Subcutaneous adipose tissue (tissue), 4 donors: Measurements from ENCODE around the gene CCT8. TPM values are rescaled to one million over a fixed set of nuclear protein-coding genes. Genes with fewer than 3 reads are reported as not detected.

Experiments used
- total RNA-seq, 4 donors: library from RNA; depleted of rRNA; stranded (reverse); fragments of >200 nt; gene quantifications; one replicate each; pipeline ENCODE4 v1.1.0, GENCODE V29; 2016
- TF ChIP-seq, protein P1 (sequence below): fragments of 450-650 bp; IDR thresholded peaks from one replicate; pipeline ENCODE4 v1.5.1; 2016; ENCODE audit warnings: low read depth, mild to moderate bottlenecking, control low read depth, antibody characterized with exemption, moderate library complexity

Gene CCT8
- total RNA-seq, 4 donors from 2014 or later, result 69.1 to 135 (median 102) TPM

DNA sequence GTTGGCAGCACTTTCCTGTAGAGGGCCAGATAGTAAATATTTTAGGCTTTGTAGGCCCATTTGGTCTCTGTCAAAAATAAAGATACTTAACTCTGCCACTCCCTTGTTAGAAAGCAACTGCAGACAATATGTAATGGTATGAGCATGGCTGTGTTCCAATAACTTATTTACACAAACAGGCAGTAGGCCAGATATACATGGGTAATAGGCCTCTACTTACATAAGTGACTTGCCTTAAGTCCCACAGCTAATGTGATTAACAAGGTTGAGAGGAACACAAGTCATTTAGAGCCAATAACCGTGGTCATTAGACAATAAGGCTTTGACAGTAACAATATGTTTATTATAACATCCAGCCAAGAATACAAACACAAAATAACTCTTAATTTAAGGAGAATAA lies 17.4 kb downstream of the CCT8 start:
- TF ChIP-seq, protein P1, sequence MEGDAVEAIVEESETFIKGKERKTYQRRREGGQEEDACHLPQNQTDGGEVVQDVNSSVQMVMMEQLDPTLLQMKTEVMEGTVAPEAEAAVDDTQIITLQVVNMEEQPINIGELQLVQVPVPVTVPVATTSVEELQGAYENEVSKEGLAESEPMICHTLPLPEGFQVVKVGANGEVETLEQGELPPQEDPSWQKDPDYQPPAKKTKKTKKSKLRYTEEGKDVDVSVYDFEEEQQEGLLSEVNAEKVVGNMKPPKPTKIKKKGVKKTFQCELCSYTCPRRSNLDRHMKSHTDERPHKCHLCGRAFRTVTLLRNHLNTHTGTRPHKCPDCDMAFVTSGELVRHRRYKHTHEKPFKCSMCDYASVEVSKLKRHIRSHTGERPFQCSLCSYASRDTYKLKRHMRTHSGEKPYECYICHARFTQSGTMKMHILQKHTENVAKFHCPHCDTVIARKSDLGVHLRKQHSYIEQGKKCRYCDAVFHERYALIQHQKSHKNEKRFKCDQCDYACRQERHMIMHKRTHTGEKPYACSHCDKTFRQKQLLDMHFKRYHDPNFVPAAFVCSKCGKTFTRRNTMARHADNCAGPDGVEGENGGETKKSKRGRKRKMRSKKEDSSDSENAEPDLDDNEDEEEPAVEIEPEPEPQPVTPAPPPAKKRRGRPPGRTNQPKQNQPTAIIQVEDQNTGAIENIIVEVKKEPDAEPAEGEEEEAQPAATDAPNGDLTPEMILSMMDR, result no peak

DNA sequence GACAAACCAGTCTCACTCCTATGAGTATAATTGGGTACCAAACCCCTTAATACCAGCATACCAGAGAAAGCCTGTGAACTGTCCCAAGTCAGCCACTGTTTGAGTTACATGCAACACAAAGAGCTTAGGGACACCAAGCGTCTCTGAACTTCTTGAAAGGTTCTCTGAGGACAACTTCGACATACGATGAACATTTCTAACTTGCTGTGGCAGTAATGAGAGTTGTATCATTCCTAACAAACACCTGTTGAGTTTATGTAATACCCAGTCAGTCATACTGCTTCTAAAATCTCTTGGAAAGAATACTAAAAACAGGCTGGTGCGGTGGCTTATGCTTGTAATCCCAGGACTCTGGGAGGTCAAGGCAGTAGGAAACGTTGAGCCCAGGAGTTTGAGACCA lies 18.4 kb downstream of the CCT8 start:
- TF ChIP-seq, protein P1, result no peak

DNA sequence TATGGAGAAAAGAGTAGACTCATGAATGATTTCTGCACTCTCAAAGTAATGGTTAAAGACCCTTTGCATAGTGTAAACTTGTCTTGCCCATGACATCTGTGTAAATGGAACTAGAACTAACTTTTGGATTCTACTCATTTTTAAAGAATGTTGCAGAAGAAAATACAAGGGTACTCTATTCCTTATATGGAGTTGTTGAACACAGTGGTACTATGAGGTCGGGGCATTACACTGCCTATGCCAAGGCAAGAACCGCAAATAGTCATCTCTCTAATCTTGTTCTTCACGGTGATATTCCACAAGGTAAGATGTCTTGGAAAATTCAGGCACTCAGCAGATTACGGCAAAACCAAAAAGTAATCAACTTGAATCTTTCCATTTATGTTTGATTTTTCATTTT lies 19.8 kb downstream of the CCT8 start:
- TF ChIP-seq, protein P1, result no peak

DNA sequence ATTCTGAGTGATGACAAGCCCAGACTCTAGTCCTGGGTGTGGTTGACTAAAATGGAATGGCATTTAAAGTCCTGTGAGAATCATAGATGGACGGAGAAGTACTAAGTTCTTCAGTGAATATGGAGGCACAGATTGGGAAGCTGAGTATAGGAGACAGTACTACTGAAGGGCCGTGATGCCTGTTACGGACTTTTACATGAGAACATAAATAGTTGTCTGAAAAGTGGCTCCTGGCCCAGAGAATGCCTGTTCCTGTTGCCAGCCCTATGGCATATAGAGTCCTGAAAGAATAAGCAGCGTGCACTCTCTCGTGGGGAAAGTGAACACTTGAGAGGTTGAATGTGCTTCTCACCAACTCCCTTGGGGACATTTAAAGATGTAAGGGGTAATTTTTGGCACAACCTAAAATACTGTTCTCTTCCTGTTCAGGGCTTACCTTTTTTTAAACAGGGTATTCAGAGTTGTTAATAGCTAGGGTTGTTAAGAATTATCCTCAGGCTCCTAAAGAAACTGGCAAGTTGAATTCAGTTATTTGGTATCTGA lies 20.4 kb downstream of the CCT8 start:
- TF ChIP-seq, protein P1, result no peak

DNA sequence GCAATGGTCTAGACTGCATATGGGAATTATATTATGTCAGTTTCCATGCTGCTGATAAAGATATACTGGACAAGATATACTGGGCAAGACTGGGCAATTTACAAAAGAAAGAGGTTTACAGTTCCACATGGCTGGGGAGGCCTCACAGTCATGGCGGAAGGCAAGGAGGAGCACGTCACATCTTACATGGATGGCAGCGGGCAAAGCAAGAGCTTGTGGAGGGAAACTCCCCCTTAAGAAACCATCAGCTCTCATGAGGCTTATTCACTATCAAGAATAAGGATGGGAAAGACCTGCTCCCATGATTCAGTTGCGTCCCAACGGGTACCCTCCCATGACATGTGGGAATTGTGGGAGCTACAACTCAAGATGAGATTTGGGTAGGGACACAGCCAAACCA lies 21.2 kb downstream of the CCT8 start:
- TF ChIP-seq, protein P1, result no peak

DNA sequence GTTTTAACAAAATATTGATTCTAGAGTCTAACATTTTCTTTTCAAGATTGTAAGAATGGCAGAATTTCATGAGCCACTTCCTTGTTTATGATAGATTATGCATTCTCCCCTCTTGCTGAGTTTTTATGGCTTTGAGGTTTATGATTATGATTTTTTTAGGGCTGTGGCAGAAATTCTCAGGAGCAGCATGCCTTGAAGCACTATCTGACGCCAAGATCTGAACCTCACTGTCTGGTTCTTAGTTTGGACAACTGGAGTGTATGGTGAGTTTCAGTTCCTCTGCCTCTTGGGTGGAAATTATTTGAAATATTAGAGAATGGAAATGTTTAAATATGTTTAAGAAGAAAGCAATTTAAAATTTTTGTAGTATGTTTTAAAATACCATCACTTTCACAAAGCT lies 38.8 kb downstream of the CCT8 start:
- TF ChIP-seq, protein P1, result no peak

DNA sequence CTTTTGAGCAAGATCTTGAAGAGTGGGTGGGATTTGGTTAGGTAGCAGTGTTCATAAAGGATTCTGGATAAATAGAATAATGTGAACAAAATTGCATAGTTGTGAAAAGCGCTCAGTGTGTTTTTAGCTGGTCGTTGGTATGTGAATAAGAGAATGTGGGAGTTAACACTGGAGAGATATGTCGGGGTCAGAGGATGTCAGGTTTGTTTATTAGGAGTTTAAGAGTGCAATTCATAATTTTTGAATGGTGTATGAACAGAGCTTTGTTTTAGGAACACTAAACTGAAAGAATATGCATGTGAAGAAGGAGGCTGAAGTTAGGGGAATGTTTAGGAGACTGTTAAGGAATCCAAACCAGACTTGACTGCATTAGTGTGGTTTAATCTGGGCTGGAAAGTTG lies 39.6 kb downstream of the CCT8 start:
- TF ChIP-seq, protein P1, result no peak
